Measurements from ENCODE around the gene PLEKHG5.

- TF ChIP-seq CTCF (IDR thresholded peaks at IDR 0.05) (no peak), POLR2A (IDR thresholded peaks at IDR 0.05) (no peak)
Observed at GRCh38 chr1:6426972-6427350, 64.5 kb downstream of the PLEKHG5 start.

All from right lobe of liver (tissue), 4 donors.